GM12875 (cell line): ENCODE measurements around the gene MICAL3.

Experiments used
- H3K4me3 ChIP-seq: one replicate; pipeline ENCODE4 v1.5.1; 2011; ENCODE audit warnings: low read depth, low read length, control low read depth
- TF ChIP-seq, protein P1 (sequence below): IDR thresholded peaks from 2 replicates; pipeline ENCODE4 v1.5.1; 2011; ENCODE audit warnings: low read depth, mild to moderate bottlenecking, control low read depth, inconsistent platforms, low read length, moderate library complexity, borderline replicate concordance; ENCODE audit not compliant: insufficient read depth

Gene MICAL3

DNA sequence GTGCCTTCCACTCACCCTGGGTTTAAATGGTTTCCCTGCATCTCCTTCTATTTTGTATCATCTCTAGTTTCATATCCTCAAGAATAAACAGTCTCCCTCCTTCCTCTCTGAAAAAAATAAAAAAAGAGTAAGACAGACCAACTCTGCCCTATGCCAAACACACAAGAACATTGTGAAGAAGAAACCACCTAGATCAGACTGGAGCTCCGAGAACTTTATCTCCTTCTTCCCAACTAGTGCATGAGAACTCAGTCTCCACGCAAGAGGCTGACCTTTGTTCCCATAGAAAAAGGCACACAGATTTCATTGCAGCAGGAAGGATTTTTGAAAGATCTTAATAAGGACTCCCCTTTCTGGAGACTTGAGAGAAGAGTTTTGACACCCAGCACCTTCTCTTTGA is 44.7 kb upstream of the MICAL3 start:
- no peak overlapping the region for H3K4me3 ChIP-seq
- TF ChIP-seq, protein P1, sequence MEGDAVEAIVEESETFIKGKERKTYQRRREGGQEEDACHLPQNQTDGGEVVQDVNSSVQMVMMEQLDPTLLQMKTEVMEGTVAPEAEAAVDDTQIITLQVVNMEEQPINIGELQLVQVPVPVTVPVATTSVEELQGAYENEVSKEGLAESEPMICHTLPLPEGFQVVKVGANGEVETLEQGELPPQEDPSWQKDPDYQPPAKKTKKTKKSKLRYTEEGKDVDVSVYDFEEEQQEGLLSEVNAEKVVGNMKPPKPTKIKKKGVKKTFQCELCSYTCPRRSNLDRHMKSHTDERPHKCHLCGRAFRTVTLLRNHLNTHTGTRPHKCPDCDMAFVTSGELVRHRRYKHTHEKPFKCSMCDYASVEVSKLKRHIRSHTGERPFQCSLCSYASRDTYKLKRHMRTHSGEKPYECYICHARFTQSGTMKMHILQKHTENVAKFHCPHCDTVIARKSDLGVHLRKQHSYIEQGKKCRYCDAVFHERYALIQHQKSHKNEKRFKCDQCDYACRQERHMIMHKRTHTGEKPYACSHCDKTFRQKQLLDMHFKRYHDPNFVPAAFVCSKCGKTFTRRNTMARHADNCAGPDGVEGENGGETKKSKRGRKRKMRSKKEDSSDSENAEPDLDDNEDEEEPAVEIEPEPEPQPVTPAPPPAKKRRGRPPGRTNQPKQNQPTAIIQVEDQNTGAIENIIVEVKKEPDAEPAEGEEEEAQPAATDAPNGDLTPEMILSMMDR: no peak

DNA sequence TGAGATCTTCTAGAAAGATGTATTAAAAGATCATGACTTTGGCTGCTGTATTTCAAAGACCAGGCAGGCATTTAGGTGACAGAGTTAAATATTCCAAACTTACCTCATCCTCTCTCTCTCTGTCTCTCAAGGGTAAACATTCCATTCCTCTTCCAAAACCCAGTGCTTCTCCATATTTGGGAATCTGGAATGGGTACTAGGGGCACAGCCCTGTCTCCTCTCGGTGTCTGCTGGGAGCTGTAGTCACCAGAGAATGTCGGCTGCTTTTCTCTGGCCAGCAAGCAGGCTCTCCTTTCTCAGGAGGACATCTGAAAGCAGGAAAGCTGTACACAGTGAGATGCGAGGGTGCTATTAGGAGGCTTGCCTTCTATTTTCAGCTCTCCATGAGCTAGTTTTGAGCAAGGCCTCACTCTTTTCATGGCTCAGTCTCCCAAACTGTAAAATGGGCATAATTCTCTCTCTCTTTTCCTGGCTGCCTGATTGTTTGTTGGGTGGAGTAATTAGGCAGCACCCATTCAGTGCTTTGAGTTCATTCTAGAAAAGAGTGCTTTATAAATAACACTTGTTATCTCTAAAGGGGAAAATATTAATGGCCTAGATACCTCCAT is 44.1 kb upstream of the MICAL3 start:
- TF ChIP-seq, protein P1: no peak
- H3K4me3 ChIP-seq: no peak overlapping the region

DNA sequence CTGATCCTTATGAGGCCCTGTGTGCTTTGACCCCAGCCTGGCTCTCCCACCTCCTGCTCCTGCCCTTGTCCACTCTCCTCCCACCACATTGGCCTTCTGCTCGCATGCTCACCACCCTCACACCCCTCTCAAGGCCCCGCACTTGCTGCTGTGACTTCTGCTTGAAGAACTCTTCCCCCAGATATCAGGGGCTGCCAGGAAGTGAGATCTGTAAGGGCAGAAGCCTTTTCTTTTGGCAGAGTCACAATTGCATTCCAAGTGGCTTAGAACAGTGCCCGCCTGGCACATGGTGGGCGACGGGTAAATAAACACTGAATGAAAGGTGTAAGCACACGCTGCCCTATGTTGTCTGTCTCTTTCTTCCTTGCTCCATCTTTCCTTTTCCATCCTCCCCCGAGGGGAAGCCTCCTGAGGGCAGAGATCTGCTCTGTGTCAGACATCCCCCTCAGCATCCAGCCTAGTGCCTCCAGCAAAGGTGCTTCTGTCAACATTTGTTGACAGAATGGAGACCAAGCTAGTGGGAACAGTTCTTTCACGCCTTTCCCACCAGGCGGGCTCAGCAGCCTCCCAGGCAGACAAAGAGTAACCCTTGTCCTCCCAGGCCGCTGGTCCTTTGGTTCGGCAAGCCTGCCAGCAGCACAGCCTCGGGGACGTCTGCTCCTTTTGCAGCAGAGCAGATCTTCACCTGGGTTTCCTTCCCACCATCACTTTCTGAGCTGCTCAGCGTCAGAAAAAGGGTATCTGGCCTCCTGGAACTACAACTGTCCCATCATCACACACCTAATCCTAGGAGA is 43.4 kb upstream of the MICAL3 start:
- no peak overlapping the region for H3K4me3 ChIP-seq
- TF ChIP-seq, protein P1: no peak

DNA sequence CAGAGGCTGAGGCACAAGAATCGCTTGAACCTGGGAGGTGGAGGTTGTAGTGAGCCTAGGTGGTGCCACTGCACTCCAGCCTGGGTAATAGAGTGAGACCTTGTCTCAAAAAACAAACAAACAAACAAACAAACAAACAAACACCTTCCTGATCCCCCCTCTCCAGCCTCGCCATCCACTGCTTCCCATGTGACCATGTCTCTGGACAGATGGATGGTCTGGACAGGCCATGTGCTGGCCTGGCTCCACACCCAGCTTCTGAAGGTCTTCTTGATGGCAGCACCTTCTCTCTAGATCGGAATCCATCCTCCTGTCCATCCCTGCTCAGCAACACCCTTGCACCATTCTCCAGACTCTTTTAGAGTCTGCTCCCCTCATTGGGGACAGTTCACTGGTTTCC is 42.8 kb upstream of the MICAL3 start:
- H3K4me3 ChIP-seq: no peak overlapping the region
- TF ChIP-seq, protein P1: no peak

DNA sequence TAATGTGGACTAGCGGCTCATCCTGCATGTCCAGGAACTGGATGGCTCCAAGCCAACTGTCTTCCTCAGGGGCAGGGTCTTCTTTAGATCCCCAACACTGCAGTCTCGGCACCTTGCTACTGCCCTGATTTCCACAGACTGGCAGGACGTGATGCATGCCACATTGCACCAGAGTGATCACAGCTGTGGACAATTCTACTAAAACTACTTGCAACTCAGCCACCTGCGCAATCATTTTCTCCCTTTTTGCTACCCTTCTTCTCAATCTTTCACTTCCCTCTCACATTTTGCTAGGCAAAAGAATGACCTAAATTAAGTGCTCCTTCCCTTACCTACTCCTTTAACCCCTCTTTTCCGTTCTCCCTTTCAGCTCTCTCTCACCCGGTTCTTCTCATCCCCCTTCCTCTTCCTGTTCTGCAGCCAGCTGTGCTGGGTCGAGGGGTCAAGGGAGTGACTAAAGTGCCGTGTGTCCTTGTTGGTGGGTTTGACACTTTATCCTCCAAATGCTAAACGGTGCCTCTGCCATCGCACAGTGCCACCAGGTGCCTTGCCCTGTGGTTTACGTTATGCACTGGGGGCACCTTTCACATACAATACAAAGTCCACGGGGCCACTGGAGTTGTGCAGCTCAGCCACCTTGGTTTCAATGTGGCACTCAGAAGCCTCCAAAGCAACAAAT is 42.0 kb upstream of the MICAL3 start:
- TF ChIP-seq, protein P1: no peak
- H3K4me3 ChIP-seq: no peak overlapping the region

DNA sequence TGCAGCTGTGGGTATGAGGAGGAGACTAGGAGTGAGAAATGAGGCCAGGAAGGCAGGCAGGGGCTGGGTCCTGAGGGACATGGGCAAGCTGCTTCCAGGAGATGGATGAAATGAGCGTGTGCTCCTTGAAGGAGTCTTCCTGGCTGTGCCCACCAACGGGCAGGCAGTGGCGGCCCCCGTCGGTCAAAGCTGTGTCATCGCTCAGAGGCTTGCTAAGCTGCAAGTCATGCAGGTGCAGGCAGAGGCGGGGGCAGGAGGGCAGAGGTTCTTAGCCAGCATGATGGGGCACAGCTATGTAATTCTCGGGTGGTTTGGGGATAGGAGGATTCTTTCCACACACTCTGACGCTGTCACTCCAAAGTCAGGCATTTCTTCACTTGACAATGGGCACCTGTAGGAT is 40.9 kb upstream of the MICAL3 start:
- H3K4me3 ChIP-seq: no peak overlapping the region
- TF ChIP-seq, protein P1: no peak
